ENCODE results near the gene SPTAN1.

DNA sequence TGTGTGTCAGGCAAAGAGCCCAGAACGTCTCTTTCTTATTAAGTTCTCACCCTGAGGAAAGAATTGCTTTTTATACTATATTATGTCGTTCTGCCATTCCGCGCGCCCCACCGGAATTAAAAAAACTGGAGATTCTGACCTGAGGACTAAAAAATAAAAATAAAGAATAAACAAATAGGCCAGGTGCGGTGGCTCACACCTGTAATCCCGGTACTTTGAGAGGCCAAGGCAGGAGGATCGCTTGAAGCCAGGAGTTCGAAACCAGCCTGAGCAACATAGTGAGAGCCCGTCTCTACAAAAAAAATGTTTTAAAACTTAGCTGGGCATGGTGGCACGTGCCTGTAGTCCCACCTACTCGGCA is 104.9 kb downstream of the SPTAN1 start:
- no peak for TF ChIP-seq POLR2AphosphoS5 (IDR thresholded peaks at IDR 0.05; ENCODE audit: insufficient read depth, low read depth, low read length)
- no peak for TF ChIP-seq POLR2A (IDR thresholded peaks at IDR 0.05; ENCODE audit: low read depth, low read length)
- TF ChIP-seq, protein P1, sequence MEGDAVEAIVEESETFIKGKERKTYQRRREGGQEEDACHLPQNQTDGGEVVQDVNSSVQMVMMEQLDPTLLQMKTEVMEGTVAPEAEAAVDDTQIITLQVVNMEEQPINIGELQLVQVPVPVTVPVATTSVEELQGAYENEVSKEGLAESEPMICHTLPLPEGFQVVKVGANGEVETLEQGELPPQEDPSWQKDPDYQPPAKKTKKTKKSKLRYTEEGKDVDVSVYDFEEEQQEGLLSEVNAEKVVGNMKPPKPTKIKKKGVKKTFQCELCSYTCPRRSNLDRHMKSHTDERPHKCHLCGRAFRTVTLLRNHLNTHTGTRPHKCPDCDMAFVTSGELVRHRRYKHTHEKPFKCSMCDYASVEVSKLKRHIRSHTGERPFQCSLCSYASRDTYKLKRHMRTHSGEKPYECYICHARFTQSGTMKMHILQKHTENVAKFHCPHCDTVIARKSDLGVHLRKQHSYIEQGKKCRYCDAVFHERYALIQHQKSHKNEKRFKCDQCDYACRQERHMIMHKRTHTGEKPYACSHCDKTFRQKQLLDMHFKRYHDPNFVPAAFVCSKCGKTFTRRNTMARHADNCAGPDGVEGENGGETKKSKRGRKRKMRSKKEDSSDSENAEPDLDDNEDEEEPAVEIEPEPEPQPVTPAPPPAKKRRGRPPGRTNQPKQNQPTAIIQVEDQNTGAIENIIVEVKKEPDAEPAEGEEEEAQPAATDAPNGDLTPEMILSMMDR (IDR thresholded peaks at IDR 0.05; ENCODE audit: extremely low read depth in 1 of 2, insufficient read depth in 1 of 2, low read depth in 1 of 2, low read length in 2 of 2): no peak
- TF ChIP-seq FOS (IDR thresholded peaks at IDR 0.05; ENCODE audit: borderline replicate concordance, insufficient read depth, low read length): no peak
- TF ChIP-seq, protein P2, sequence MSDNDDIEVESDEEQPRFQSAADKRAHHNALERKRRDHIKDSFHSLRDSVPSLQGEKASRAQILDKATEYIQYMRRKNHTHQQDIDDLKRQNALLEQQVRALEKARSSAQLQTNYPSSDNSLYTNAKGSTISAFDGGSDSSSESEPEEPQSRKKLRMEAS (IDR thresholded peaks at IDR 0.05; ENCODE audit: insufficient read depth, insufficient read length): no peak

Measured in endothelial cell of umbilical vein (primary cell).